Transverse colon (tissue), 4 donors: ENCODE measurements around the gene SENP6. TPM values are rescaled to one million over a fixed set of nuclear protein-coding genes. Genes with fewer than 3 reads are reported as not detected.
"Not testable (repeated sequence)": the region's sequence is repeated elsewhere in the genome, so short reads cannot be mapped to it uniquely, and the experiment has no call there.

Experiments used
- DNase-seq: peaks from one replicate; pipeline ENCODE4 v3.0.0-alpha.2; 2019
- H3K27ac ChIP-seq, 4 donors: fragments of 200-600 bp; sonication (generic); 2 replicates each; pipeline ENCODE4 v1.5.1; 2016 to 2018; ENCODE audit warnings: inconsistent platforms in 4 of 4
- H3K27me3 ChIP-seq: fragments of 200-600 bp; sonication (generic); 2 replicates; pipeline ENCODE4 v1.5.1; 2017; ENCODE audit warnings: inconsistent platforms
- H3K36me3 ChIP-seq, 4 donors: fragments of 200-600 bp; sonication (generic); 2 replicates each; pipeline ENCODE4 v1.5.1; 2017 to 2019; ENCODE audit warnings: inconsistent platforms in 4 of 4
- H3K4me1 ChIP-seq, 4 donors: fragments of 200-600 bp; sonication (generic); 2 replicates each; pipeline ENCODE4 v1.5.1; 2017 to 2020; ENCODE audit warnings: inconsistent platforms in 4 of 4
- H3K4me3 ChIP-seq, 4 donors: fragments of 200-600 bp; sonication (generic); 1 replicate in 1 of 4; 2 replicates in 3 of 4; pipeline versions ENCODE4 v1.5.1 to v1.6.1; 2017 to 2019; ENCODE audit warnings: inconsistent platforms in 4 of 4
- H3K9me3 ChIP-seq, 2 donors: fragments of 200-600 bp; sonication (generic); 2 replicates each; pipeline ENCODE4 v1.5.1; 2017 to 2019; ENCODE audit warnings: inconsistent platforms in 2 of 2
- EP300 ChIP-seq: sonication (generic); formaldehyde crosslinking; IDR thresholded peaks from one replicate; pipeline ENCODE4 v1.6.1; 2017; ENCODE audit warnings: antibody characterized with exemption, low read depth
- POLR2A ChIP-seq: fragments of 450-650 bp; IDR thresholded peaks from one replicate; pipeline ENCODE4 v1.6.1; 2016; ENCODE audit warnings: antibody characterized with exemption, mild to moderate bottlenecking, moderate library complexity
- POLR2AphosphoS5 ChIP-seq, 3 donors: sonication (generic); formaldehyde crosslinking; IDR thresholded peaks; one replicate each; pipeline ENCODE4 v1.6.1; 2016; ENCODE audit warnings: antibody characterized with exemption in 3 of 3
- WGBS, 2 donors: methylation state at CpG; one replicate each; pipeline ENCODE4 v1.1.5; 2018; ENCODE audit warnings: low coverage in 1 of 2; 5-methylcytosine and 5-hydroxymethylcytosine counted together
- in situ Hi-C, 4 donors: fragments of 200-750 bp; cut with MboI; loops; one replicate each; pipeline versions ENCODE4 v1.15.0 to v1.15.1; 2017; ENCODE audit warnings: low sequenced_read_pairs in 3 of 4, low pct_ligation_motif_present in 1 of 4, low pct_unique_long_range_greater_than_20kb in 1 of 4
- intact Hi-C: fragments of 100-400 bp; cut with DNase I; formaldehyde crosslinking; loops from one replicate; pipeline ENCODE4 v1.15.1; 2023; ENCODE audit warnings: low total_unique reads
- total RNA-seq, 4 donors: library from RNA; depleted of rRNA; stranded (reverse); fragments of >200 nt; gene quantifications; one replicate each; pipeline ENCODE4 v1.1.0, GENCODE V29; 2016
- TF ChIP-seq, protein P1 (sequence below), 5 experiments: fragments of 200-600 bp in 3 of 5; fragments of 450-650 bp in 2 of 5; sonication (generic) in 3 of 5; IDR thresholded peaks; 1 replicate in 2 of 5; 2 replicates in 3 of 5; pipeline ENCODE4 v1.5.1; 2016 to 2017; ENCODE audit warnings: antibody characterized with exemption in 5 of 5, inconsistent platforms in 3 of 5, mild to moderate bottlenecking in 2 of 5, moderate library complexity in 1 of 5

SENP6 gene
- total RNA-seq, 4 donors from 2014 or later, result 59.1 to 136 (median 107) TPM

GRCh38 chr6:75572072-75572471, 29.6 kb upstream of the SENP6 start:
- TF ChIP-seq POLR2AphosphoS5 (IDR thresholded peaks at IDR 0.05) (no peak), POLR2A (no peak), EP300 (no peak)
- TF ChIP-seq, protein P1, sequence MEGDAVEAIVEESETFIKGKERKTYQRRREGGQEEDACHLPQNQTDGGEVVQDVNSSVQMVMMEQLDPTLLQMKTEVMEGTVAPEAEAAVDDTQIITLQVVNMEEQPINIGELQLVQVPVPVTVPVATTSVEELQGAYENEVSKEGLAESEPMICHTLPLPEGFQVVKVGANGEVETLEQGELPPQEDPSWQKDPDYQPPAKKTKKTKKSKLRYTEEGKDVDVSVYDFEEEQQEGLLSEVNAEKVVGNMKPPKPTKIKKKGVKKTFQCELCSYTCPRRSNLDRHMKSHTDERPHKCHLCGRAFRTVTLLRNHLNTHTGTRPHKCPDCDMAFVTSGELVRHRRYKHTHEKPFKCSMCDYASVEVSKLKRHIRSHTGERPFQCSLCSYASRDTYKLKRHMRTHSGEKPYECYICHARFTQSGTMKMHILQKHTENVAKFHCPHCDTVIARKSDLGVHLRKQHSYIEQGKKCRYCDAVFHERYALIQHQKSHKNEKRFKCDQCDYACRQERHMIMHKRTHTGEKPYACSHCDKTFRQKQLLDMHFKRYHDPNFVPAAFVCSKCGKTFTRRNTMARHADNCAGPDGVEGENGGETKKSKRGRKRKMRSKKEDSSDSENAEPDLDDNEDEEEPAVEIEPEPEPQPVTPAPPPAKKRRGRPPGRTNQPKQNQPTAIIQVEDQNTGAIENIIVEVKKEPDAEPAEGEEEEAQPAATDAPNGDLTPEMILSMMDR (IDR thresholded peaks at IDR 0.05), result no peak
- DNase-seq, result no peak
- WGBS, 2 donors, result 75 to 80% methylated on average over 2 of the region's 2 CpGs
- no peak overlapping the region for H3K27ac ChIP-seq
- no peaks in the 10 kb centered on the region for H3K4me1 ChIP-seq
- no peak overlapping the region for H3K4me3 ChIP-seq
- intact Hi-C loops, result no loop called here
- H3K36me3 ChIP-seq, result no peaks in the 10 kb centered on the region
- H3K9me3 ChIP-seq, result no peaks in the 10 kb centered on the region
- H3K27me3 ChIP-seq, result no peaks in the 10 kb centered on the region
- in situ Hi-C loops, result no loop called here

DNA sequence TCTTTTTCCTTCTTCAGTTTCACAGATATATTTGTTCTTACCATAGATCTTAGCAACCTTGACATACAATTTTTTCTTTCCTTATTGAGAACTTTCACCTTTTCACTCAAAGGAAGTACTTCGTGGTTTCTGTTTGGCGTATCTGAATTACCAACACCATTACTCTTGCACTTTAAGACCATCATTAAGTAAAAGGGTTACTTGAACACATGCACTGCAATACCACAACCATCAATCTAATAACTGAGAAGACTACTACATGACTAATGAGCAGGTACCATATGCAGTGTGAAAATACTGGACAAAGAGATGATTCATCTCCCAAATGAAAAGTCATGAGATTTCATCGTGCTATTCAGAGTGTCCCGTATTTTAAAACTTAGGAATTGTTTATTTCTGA, 21.7 kb upstream of the SENP6 start:
- Histone ChIP-seq H3K4me3 (no peak overlapping the region), H3K36me3 (no peaks in the 10 kb centered on the region), H3K9me3 (peaks cover 0 to 5% of the 10 kb centered on the region in 2 donors), H3K27me3 (no peaks in the 10 kb centered on the region), H3K4me1 (no peaks in the 10 kb centered on the region), H3K27ac (no peak overlapping the region)
- in situ Hi-C loops, result no loop called here
- 73 to 77% methylated on average over 4 of the region's 4 CpGs for WGBS, 2 donors
- DNase-seq, result no peak
- intact Hi-C loops, result no loop called here
- TF ChIP-seq POLR2AphosphoS5 (IDR thresholded peaks at IDR 0.05), result no peak
- TF ChIP-seq, protein P1 (IDR thresholded peaks at IDR 0.05), result no peak
- TF ChIP-seq POLR2A, result no peak
- no peak for TF ChIP-seq EP300

DNA sequence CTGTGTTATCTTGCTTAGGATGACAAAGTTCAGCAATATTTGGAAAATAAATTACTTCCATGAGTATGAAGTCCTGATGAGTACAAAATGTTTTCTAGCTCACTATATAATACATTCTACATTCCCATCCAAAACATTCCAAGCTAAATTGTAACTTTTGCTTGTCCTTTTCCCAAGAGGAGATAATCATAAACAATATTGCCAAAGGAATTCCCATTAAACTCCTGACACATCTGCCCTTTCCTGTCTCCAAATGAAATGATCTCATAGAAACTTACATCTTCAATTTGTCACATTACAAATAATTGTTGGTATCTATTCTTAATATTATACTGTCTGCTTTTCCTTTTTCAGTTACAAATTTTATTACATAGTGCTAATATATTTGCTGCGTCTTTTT, 20.4 kb upstream of the SENP6 start:
- no peak for DNase-seq

DNA sequence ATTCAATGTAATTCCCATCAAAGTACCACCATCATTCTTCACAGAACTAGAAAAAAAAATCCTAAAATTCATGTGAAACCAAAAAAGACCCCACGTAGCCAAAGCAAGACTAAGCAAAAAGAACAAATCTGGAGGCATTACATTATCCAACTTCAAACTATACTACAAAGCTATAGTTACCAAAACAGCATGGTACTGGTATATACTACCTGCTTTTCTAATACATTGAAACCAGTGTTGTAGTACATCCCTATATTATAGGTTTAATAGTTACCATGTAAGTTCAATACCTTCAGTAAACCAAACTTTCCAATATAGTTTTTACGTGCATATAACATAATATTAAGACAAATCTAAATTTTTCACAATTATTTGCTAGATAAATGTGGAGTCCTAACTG, 17.1 kb upstream of the SENP6 start:
- 91 to 94% methylated on average over 2 of the region's 2 CpGs for WGBS, 2 donors
- H3K4me3 ChIP-seq, H3K9me3 ChIP-seq, H3K27ac ChIP-seq, H3K27me3 ChIP-seq, intact Hi-C loops, DNase-seq, H3K4me1 ChIP-seq, H3K36me3 ChIP-seq, in situ Hi-C loops: not testable (repeated sequence)

More for the DNA sequence above, 20.4 kb upstream of the SENP6 start:
- in situ Hi-C loops (no loop called here), intact Hi-C loops (no loop called here)
- no peak overlapping the region for H3K27ac ChIP-seq
- no peaks in the 10 kb centered on the region for H3K27me3 ChIP-seq
- 94 to 100% methylated on average over 1 of the region's 1 CpG for WGBS, 2 donors
- no peaks in the 10 kb centered on the region for H3K4me1 ChIP-seq
- no peak overlapping the region for H3K4me3 ChIP-seq
- no peak for TF ChIP-seq POLR2A
- TF ChIP-seq, protein P1 (IDR thresholded peaks at IDR 0.05), result no peak
- TF ChIP-seq EP300, result no peak
- TF ChIP-seq POLR2AphosphoS5 (IDR thresholded peaks at IDR 0.05), result no peak
- H3K36me3 ChIP-seq, result no peaks in the 10 kb centered on the region
- peaks cover 0 to 5% of the 10 kb centered on the region in 2 donors for H3K9me3 ChIP-seq

DNA sequence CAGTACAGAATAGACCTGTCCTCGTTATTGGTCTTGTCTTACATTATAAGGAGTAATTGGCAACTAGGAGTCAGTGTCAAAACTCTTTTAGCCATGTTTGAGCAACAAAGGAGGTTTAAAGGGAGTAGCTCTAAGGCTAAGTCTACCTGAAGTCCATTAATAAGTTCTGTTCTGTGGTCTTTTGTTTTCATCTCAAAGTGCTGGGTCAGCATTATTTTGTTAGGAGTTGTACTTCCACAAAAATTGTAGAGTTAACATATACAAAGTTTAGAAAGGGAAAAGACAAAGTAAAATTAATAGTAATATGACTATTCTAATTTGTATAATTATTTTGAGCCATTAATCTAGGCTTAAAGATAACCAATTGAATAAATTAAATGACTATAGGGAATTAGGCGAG, 12.7 kb upstream of the SENP6 start:
- peaks cover 0 to 5% of the 10 kb centered on the region in 2 donors for H3K9me3 ChIP-seq
- in situ Hi-C loops, result no loop called here
- H3K27me3 ChIP-seq, result no peaks in the 10 kb centered on the region
- no peak overlapping the region for H3K27ac ChIP-seq
- WGBS, 2 donors, result 99 to 100% methylated on average over 2 of the region's 2 CpGs
- no peak for DNase-seq
- intact Hi-C loops, result no loop called here
- H3K4me1 ChIP-seq, result no peaks in the 10 kb centered on the region
- no peaks in the 10 kb centered on the region for H3K36me3 ChIP-seq
- H3K4me3 ChIP-seq, result no peak overlapping the region
- TF ChIP-seq, protein P1 (IDR thresholded peaks at IDR 0.05), result no peak
- TF ChIP-seq POLR2A (no peak), POLR2AphosphoS5 (IDR thresholded peaks at IDR 0.05) (no peak), EP300 (no peak)
